Activated T-cell treated with anti-CD3 and anti-CD28 coated beads for 4 hours (primary cell): ENCODE results near the gene PAGR1.
A peak's percentile ranks its signal among the peaks of the same experiment; 100 is the strongest.
"Not testable (repeated sequence)": the region's sequence is repeated elsewhere in the genome, so short reads cannot be mapped to it uniquely, and the experiment has no call there.

Experiments used
- DNase-seq: peaks from one replicate; pipeline ENCODE4 v3.0.0-alpha.2; 2020

The PAGR1 gene

DNA sequence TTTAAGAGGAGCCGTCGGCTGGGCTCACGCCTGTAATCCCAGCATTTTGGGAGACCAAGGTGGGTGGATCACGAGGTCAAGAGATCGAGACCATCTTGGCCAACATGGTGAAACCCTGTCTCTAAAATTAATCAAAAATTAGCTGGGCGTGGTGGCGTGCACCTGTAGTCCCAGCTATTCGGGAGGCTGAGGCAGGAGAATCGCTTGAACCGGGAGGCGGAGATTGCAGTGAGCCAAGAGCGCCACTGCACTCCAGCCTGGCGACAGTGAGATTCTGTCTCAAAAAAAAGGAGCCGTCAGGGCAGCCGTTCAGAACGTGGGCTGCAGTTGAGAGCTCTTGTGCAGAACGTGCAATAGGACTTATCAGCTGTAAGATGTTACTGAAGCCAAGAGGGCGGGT, 22.8 kb upstream of the PAGR1 start:
- not testable (repeated sequence) for DNase-seq

GRCh38 chr16:29794231-29794710, 21.7 kb upstream of the PAGR1 start:
- DNase-seq: no peak

- DNase-seq: no peak
Observed at GRCh38 chr16:29802416-29802935, 13.5 kb upstream of the PAGR1 start.

DNA sequence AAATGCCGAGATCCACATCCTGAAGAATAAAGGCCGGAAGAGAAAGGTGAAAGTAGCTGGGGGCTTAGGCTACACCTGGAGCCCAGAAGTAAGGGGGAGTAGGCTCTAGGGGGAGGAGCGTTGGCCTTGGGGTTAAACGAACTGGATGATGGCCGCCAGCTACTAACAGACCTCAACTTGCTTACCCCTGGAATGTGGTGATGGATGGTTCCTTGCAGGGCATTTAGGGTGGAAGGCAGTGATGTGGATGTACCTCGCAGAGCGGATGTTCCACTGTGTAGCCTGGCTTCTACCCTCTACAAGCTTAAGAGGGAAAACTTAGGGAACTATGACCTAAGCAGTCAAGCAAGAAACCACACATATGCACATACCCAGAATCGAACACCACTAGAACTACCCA, 11.9 kb upstream of the PAGR1 start:
- no peak for DNase-seq

GRCh38 chr16:29804455-29805231, 11.3 kb upstream of the PAGR1 start:
- no peak for DNase-seq

GRCh38 chr16:29805232-29806098, 10.5 kb upstream of the PAGR1 start:
- peak; percentile 93 for DNase-seq

DNA sequence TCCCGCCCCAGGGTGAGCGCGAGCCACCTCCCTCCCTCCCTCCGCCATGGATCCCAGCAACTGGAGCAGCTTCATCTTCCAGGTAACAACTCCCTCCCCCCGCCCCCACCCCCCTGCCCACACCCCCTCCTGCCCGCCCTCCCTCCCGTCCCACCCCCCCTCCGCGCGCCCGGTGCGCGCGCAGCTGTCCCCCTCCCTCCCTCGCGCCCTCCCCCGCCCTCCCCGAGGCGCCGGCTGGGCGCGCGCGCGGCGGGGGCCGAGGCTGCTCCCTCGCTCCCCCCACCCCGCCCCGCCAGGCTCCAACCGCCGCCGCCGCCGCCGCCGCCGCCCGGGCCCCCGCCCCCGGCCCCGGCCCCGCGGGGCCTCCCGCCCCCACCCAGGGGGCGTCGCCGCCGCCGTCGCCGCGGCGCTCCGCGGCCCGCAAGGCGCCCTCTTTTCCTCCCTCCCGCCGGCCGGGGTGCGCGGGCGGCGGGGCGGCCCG, 9.8 kb upstream of the PAGR1 start, which contains the start of gene MAZ:
Gene MAZ, plus strand, starts transcription at position 431 of the 481 bp plus-strand sequence. CDS start 173 bp downstream, outside the sequence.
- DNase-seq: no peak

DNA sequence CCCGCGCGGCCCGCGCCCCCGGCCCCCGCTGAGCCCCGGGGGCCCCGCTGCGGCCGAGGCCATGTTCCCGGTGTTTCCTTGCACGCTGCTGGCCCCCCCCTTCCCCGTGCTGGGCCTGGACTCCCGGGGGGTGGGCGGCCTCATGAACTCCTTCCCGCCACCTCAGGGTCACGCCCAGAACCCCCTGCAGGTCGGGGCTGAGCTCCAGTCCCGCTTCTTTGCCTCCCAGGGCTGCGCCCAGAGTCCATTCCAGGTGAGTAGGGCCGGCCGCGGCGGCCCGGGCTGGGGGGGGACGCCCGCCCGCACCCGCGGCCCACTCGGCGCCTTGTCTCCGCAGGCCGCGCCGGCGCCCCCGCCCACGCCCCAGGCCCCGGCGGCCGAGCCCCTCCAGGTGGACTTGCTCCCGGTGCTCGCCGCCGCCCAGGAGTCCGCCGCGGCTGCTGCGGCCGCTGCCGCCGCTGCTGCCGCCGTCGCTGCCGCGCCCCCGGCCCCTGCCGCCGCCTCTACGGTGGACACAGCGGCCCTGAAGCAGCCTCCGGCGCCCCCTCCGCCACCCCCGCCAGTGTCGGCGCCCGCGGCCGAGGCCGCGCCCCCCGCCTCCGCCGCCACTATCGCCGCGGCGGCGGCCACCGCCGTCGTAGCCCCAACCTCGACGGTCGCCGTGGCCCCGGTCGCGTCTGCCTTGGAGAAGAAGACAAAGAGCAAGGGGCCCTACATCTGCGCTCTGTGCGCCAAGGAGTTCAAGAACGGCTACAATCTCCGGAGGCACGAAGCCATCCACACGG, 9.1 kb upstream of the PAGR1 start:
- DNase-seq: no peak

DNA sequence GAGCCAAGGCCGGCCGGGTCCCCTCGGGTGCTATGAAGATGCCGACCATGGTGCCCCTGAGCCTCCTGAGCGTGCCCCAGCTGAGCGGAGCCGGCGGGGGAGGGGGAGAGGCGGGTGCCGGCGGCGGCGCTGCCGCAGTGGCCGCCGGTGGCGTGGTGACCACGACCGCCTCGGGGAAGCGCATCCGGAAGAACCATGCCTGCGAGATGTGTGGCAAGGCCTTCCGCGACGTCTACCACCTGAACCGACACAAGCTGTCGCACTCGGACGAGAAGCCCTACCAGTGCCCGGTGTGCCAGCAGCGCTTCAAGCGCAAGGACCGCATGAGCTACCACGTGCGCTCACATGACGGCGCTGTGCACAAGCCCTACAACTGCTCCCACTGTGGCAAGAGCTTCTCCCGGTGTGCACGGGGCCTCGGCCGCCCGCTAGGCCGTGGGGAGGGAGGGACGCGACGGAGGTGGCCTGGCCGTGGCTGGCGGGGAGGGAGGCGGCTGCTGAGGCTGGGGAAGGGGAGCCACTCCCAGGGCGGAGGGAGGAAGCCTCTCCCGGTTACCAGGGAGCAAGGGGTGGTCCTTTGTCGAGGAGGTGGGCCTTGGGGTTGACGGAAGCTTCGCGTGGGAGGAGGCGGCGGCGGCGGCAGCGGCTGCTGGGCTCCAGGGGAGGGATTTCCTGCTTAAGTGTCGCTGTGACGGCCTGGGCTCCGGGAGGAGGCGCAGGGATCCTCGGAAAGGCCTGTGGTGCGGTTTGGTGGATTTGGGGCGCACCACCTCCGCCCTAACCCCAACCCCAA, 8.3 kb upstream of the PAGR1 start:
- DNase-seq: peak; percentile 83

GRCh38 chr16:29808219-29808900, 7.6 kb upstream of the PAGR1 start:
- no peak for DNase-seq

DNA sequence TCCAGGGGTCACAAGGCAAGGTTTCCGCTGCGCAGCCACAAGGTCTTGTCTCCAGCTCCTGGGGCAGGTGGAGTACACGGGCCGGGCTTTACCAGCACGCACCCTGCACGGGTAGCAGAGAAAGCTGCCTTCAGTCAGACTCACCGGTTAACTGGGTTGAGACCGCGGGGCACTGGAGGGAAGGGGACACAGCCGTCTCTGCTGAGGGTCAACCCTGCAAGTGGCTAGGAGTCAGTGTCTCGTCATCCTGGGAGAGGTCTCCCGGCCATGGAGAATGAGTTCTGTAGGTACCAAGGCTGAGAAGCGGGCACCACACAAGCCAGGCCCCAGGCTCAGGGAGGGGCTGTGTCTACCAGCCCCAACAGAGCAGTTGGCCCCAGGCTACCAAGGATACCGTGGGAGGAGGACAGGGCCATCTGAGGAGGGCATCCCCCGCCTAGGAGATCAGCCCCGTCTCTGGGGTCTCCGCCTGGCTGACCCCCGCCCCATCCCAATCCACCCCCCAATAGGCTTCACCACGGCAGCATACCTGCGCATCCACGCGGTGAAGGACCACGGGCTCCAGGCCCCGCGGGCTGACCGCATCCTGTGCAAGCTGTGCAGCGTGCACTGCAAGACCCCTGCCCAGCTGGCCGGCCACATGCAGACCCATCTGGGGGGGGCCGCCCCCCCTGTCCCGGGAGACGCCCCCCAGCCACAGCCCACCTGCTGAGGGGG, 6.8 kb upstream of the PAGR1 start:
- DNase-seq: no peak

- no peak for DNase-seq
Observed at GRCh38 chr16:29809850-29810698, 5.9 kb upstream of the PAGR1 start.

GRCh38 chr16:29810699-29811169, 5.2 kb upstream of the PAGR1 start:
- no peak for DNase-seq

DNA sequence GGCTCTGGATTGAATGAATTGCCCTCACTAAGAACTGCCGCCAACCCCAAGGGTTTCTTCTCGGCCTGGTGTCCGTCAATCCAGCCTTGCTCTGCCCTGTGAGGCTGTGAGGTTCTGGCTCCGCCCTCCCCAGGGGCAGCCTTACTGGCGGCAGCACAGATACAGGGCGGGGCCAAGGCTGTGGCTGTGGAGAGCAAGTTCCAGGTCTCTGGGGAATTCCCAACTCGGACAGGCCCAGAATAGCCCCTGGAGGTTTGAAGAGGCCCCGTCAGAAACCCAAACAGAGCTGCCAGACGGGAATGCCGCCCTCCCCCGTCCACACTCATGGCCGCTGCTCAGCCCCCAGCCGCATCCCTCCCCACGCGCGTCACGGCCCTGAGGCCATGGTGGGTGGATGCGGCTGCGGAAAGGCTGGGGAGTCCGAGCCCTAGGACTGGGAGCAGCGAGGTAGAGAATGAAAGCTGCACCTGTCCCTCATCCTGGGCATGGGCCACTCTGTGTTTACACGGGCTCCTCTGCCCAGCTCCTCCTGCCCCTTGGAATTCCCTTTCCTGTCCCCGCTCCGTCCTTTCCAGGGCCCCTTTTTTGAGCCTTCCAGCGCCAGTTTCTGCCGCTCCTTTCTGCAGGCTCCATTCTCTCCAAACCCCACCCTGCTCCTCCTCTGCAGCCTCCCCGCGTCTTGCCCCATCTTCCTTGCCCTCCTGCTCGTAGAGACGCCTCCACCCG, 4.6 kb upstream of the PAGR1 start:
- no peak for DNase-seq

- no peak for DNase-seq
Observed at GRCh38 chr16:29811896-29812665, 3.9 kb upstream of the PAGR1 start, which contains the start of gene PRRT2. TSS of gene PRRT2 (plus strand) at chr16:29812193. CDS start at chr16:29813055, 862 bp downstream.

DNA sequence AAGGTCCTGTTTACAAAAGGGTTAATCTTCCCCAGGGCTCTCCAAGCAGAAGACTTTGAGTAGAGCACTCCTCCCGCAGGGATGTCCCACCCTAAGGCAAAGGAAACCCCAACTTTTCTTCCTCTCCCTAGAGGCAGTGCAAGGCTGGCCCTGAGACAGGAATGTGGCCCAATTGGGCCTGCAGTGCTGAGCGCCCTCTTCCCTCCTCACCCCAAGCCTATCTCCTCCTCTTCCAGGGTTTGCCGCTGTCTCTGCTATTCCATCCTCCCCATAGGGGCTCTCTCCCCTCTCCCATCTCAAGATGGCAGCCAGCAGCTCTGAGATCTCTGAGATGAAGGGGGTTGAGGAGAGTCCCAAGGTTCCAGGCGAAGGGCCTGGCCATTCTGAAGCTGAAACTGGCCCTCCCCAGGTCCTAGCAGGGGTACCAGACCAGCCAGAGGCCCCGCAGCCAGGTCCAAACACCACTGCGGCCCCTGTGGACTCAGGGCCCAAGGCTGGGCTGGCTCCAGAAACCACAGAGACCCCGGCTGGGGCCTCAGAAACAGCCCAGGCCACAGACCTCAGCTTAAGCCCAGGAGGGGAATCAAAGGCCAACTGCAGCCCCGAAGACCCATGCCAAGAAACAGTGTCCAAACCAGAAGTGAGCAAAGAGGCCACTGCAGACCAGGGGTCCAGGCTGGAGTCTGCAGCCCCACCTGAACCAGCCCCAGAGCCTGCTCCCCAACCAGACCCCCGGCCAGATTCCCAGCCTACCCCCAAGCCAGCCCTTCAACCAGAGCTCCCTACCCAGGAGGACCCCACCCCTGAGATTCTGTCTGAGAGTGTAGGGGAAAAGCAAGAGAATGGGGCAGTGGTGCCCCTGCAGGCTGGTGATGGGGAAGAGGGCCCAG, 3.0 kb upstream of the PAGR1 start:
- DNase-seq: no peak
